K562 (cell line): ENCODE measurements around the gene TPK1. TPM values are rescaled to one million over a fixed set of nuclear protein-coding genes. Genes with fewer than 3 reads are reported as not detected.

Experiments
- ATAC-seq: fragments of 200-7000 bp; cut with Tn5 transposase; 3 replicates; pipeline ENCODE4 v1.9.1; 2020; ENCODE audit warnings: moderate library complexity
- BruUV-seq: library from RNA; stranded (reverse); fragments of 400-500 nt; replicated peaks from 2 replicates; lab custom pipeline; 2021; lab: Mats Ljungman, UMichigan
- CTCF ChIA-PET: fragments of 300-600 bp; formaldehyde crosslinking; extraction: SDS; loops from one replicate; lab custom pipeline; 2021; ENCODE audit warnings: low intra/inter-chr PET ratio; lab: Yijun Ruan, JAX
- POLR2A ChIA-PET: fragments of 300-600, 350-650 bp; sonication (Branson Sonifier 250); formaldehyde crosslinking; extraction: SDS; loops from one replicate; lab custom pipeline; 2021; ENCODE audit warnings: antibody characterized with exemption, inconsistent platforms; lab: Yijun Ruan, JAX
- DNase-seq, 4 experiments: peaks; one replicate each; pipeline versions ENCODE4 v3.0.0 to v3.0.0-alpha.2; 2011 to 2018; ENCODE audit warnings: low spot score in 3 of 4, mixed read lengths in 3 of 4; ENCODE audit errors: extremely low read depth in 1 of 4
- FAIRE-seq: peaks from 2 replicates; lab custom pipeline; 2011; peaks lifted over from hg19 to GRCh38; lab: Jason Lieb, UNC
- H2AFZ ChIP-seq: 2 replicates; pipeline ENCODE4 v1.6.0; 2011; ENCODE audit warnings: low read depth, low read length, control low read depth, inconsistent platforms
- H3K27ac ChIP-seq: fragments of 200-600 bp; 3 replicates; pipeline ENCODE4 v1.8.0; 2011; ENCODE audit warnings: low read depth, mild to moderate bottlenecking, control low read depth, inconsistent platforms, low read length, moderate library complexity, mixed read lengths; ENCODE audit errors: extremely low read depth
- H3K27me3 ChIP-seq, 2 experiments: fragments of 300-600 bp in 1 of 2; 2 replicates in 1 of 2; 3 replicates in 1 of 2; pipeline versions ENCODE4 v1.6.0 to v1.8.0; 2011; ENCODE audit warnings: inconsistent platforms in 2 of 2, low read length in 2 of 2, mild to moderate bottlenecking in 1 of 2, mixed read lengths in 1 of 2, moderate library complexity in 1 of 2; ENCODE audit not compliant: control insufficient read depth in 2 of 2, insufficient read depth in 2 of 2
- H3K36me3 ChIP-seq: fragments of 300-600 bp; 3 replicates; pipeline ENCODE4 v1.8.0; 2011; ENCODE audit warnings: mild to moderate bottlenecking, low read length, inconsistent platforms; ENCODE audit not compliant: control insufficient read depth, insufficient read depth
- H3K4me1 ChIP-seq, 2 experiments: fragments of 200-600 bp in 1 of 2; replicated peaks in 1 of 2; 2 replicates in 1 of 2; 3 replicates in 1 of 2; pipeline versions ENCODE4 v1.5.1 to v1.8.0; 2011; ENCODE audit warnings: inconsistent platforms in 2 of 2, low read length in 2 of 2, mild to moderate bottlenecking in 1 of 2, mixed read lengths in 1 of 2, moderate library complexity in 1 of 2; ENCODE audit not compliant: control insufficient read depth in 2 of 2, insufficient read depth in 2 of 2
- H3K4me2 ChIP-seq: 2 replicates; pipeline ENCODE4 v1.6.1; 2011; ENCODE audit warnings: low read length, control low read depth, inconsistent platforms, mixed read lengths; ENCODE audit not compliant: insufficient read depth
- H3K4me3 ChIP-seq: fragments of 200-600 bp; sonication (generic), shearing (Covaris generic); 2 replicates; pipeline ENCODE4 v1.5.1; 2016; ENCODE audit warnings: control low read depth, inconsistent platforms
- H3K79me2 ChIP-seq: fragments of 200-600 bp; 3 replicates; pipeline ENCODE4 v1.8.0; 2011; ENCODE audit warnings: low read length, inconsistent platforms; ENCODE audit not compliant: control insufficient read depth, insufficient read depth
- H3K9ac ChIP-seq, 2 experiments: 2 replicates each; pipeline versions ENCODE4 v1.6.0 to v1.6.1; 2011; ENCODE audit warnings: low read depth in 2 of 2, low read length in 2 of 2, control low read depth in 1 of 2, inconsistent platforms in 1 of 2, mild to moderate bottlenecking in 1 of 2, mixed read lengths in 1 of 2; ENCODE audit not compliant: insufficient read depth in 1 of 2
- H3K9me1 ChIP-seq: one replicate; pipeline ENCODE4 v1.6.0; 2011; ENCODE audit warnings: inconsistent platforms, mild to moderate bottlenecking, low read length, moderate library complexity; ENCODE audit not compliant: control insufficient read depth, insufficient read depth
- H3K9me3 ChIP-seq: replicated peaks from 2 replicates; pipeline ENCODE4 v1.5.1; 2011; ENCODE audit warnings: low read depth, low read length, inconsistent platforms; ENCODE audit not compliant: control insufficient read depth, insufficient read depth
- H4K20me1 ChIP-seq: replicated peaks from 2 replicates; pipeline ENCODE4 v1.6.1; 2011; ENCODE audit warnings: low read length, inconsistent platforms, mixed read lengths; ENCODE audit not compliant: control insufficient read depth, insufficient read depth
- CHCHD3 ChIP-seq: fragments of 250-450 bp; sonication (Bioruptor Pico); IDR thresholded peaks from 2 replicates; pipeline ENCODE4 v2.1.2; 2022; ENCODE audit warnings: mild to moderate bottlenecking
- CREB1 ChIP-seq, 2 experiments: sonication (generic) in 1 of 2; formaldehyde crosslinking in 1 of 2; IDR thresholded peaks; 2 replicates each; pipeline versions ENCODE4 v1.6.1 to v1.8.0; 2012 to 2022; ENCODE audit warnings: inconsistent platforms in 1 of 2, mild to moderate bottlenecking in 1 of 2, missing genetic modification reagents in 1 of 2, moderate library complexity in 1 of 2
- HDGF ChIP-seq: fragments of 450-650 bp; IDR thresholded peaks from 2 replicates; pipeline ENCODE4 v1.6.1; 2016
- NFIC ChIP-seq: fragments of 450-650 bp; IDR thresholded peaks from 2 replicates; pipeline ENCODE4 v1.6.1; 2017; ENCODE audit warnings: mild to moderate bottlenecking, inconsistent platforms
- PHB ChIP-seq: fragments of 250-450 bp; sonication (Bioruptor Pico); IDR thresholded peaks from 2 replicates; pipeline ENCODE4 v1.5.0; 2021
- PTBP1 ChIP-seq: fragments of 200-400 bp; formaldehyde crosslinking; IDR thresholded peaks from 2 replicates; pipeline ENCODE4 v1.6.1; 2017; ENCODE audit warnings: low read depth, low read length
- XRCC4 ChIP-seq: IDR thresholded peaks from one replicate; pipeline ENCODE4 v1.6.1; 2011; ENCODE audit not compliant: insufficient read depth, insufficient read length; ENCODE audit errors: extremely low read depth
- ZBTB5 ChIP-seq: fragments of 450-650 bp; IDR thresholded peaks from 2 replicates; pipeline ENCODE4 v1.6.1; 2017; ENCODE audit warnings: antibody characterized with exemption
- ZBTB8A ChIP-seq: fragments of 450-650 bp; IDR thresholded peaks from 2 replicates; pipeline ENCODE4 v1.6.1; 2018; ENCODE audit warnings: mild to moderate bottlenecking, moderate library complexity; ENCODE audit not compliant: partially characterized antibody
- ZNF41 ChIP-seq: fragments of 250-450 bp; sonication (Bioruptor Pico); conservative IDR thresholded peaks from 2 replicates; pipeline ENCODE4 v1.4.0; 2020; ENCODE audit warnings: mild to moderate bottlenecking
- ZNF584 ChIP-seq: fragments of 200-800 bp; sonication (Bioruptor generic); IDR thresholded peaks from 2 replicates; pipeline ENCODE4 v1.6.1; 2016; ENCODE audit warnings: low read depth, mild to moderate bottlenecking, missing genetic modification characterization, missing compliant biosample characterization
- WGBS: fragments of 100-300 bp; shearing (Covaris generic); methylation state at CpG from one replicate; pipeline ENCODE4 v1.1.6; 2016; ENCODE audit warnings: low coverage, mixed read lengths; ENCODE audit not compliant: insufficient coverage; ENCODE audit errors: missing lambda C conversion rate; 5-methylcytosine and 5-hydroxymethylcytosine counted together
- in situ Hi-C: fragments of 300-500 bp; cut with MboI; formaldehyde crosslinking; loops from 4 replicates; pipeline ENCODE4 v1.15.0; 2018; ENCODE audit warnings: inconsistent platforms, mixed read lengths
- intact Hi-C: fragments of 100-400 bp; cut with micrococcal nuclease; formaldehyde crosslinking; loops from 2 replicates; pipeline ENCODE4 v1.14.2; 2022
- polyA plus RNA-seq, 8 experiments: library from polyadenylated mRNA; depleted of rRNA in 4 of 8; stranded (reverse) in 5 of 8; unstranded in 3 of 8; fragments of >200 nt; fragmentation: Nextera tagmentation in 2 of 8; fragmentation: Illumina TruSeq in 1 of 8; extraction: Ambion mirVana in 2 of 8; extraction: Trizol in 1 of 8; gene quantifications; 2 replicates each; pipeline versions ENCODE4 v1.2.1 to v1.2.3, GENCODE V29; 2011 to 2014; ENCODE audit warnings: inconsistent platforms in 1 of 8, missing spikeins in 1 of 8
- total RNA-seq, 7 experiments: library from RNA; depleted of rRNA in 6 of 7; stranded (reverse); fragments of >200 nt in 6 of 7; fragmentation: Illumina TruSeq in 2 of 7; extraction: Trizol in 2 of 7; gene quantifications; 2 replicates each; pipeline versions ENCODE4 v1.2.1 to v1.2.3, GENCODE V29; 2011 to 2021; ENCODE audit warnings: low replicate concordance in 1 of 7

TPK1 gene
- total and polyA plus RNA-seq, 9 of the 15 experiments (the other 6 are each of a cell fraction or from before 2014, with no cell fraction given): 5.1 to 16.2 (median 9.2) TPM

- Histone ChIP-seq H3K9me3 (no peaks in the 10 kb centered on the region; the same call in 1 of the 2 replicates), H3K27ac (no peak overlapping the region), H3K4me3 (no peak overlapping the region), H3K27me3 (no peaks in the 10 kb centered on the region), H3K36me3 (no peaks in the 10 kb centered on the region), H3K79me2 (no peaks in the 10 kb centered on the region), H3K4me1 (no peaks in the 10 kb centered on the region), H2AFZ (no peak overlapping the region), H3K9ac (no peak overlapping the region), H3K4me2 (no peak overlapping the region), H3K9me1 (no peaks in the 10 kb centered on the region), H4K20me1 (no peaks in the 10 kb centered on the region)
- no TSS peak for BruUV-seq
- intact Hi-C loops (no loop called here), in situ Hi-C loops (no loop called here)
- TF ChIP-seq ZBTB5 (no peak), NFIC (peak; percentile 34; the same call in 1 of the 2 replicates), ZBTB8A (no peak)
- FAIRE-seq (no peak), ATAC-seq (no peak), DNase-seq (no peak)
- ChIA-PET CTCF (no interaction called here), POLR2A (no interaction called here)
- 3% methylated on average over 4 of the region's 4 CpGs for WGBS
Measured at GRCh38 chr7:144489504-144489903, 346.3 kb downstream of the TPK1 start.

- Histone ChIP-seq H3K9me1 (no peaks in the 10 kb centered on the region), H3K4me2 (no peak overlapping the region), H3K9me3 (no peaks in the 10 kb centered on the region; the same call in 1 of the 2 replicates), H3K4me1 (no peaks in the 10 kb centered on the region), H3K36me3 (no peaks in the 10 kb centered on the region), H3K27me3 (no peaks in the 10 kb centered on the region), H3K4me3 (no peak overlapping the region), H3K79me2 (no peaks in the 10 kb centered on the region), H2AFZ (no peak overlapping the region), H4K20me1 (no peaks in the 10 kb centered on the region), H3K27ac (no peak overlapping the region), H3K9ac (no peak overlapping the region)
- in situ Hi-C loops: no loop called here
- BruUV-seq: no TSS peak
- TF ChIP-seq PHB (CRISPR knock-in tag): no peak
- no peak for TF ChIP-seq XRCC4
- no peak for TF ChIP-seq ZNF584 (CRISPR knock-in tag)
- no peak for TF ChIP-seq CHCHD3 (CRISPR knock-in tag)
- no peak for TF ChIP-seq ZNF41
- no peak for TF ChIP-seq HDGF
- TF ChIP-seq PTBP1: no peak
- no peak for TF ChIP-seq CREB1 (IDR thresholded peaks at IDR 0.05)
- no peak for TF ChIP-seq CREB1 (CRISPR knock-in tag; IDR thresholded peaks at IDR 0.05)
- FAIRE-seq (no peak), ATAC-seq (no peak), DNase-seq (no peak)
- WGBS: 1% methylated on average over 4 of the region's 4 CpGs
- POLR2A ChIA-PET: no interaction called here
- intact Hi-C loops: no loop called here
- CTCF ChIA-PET: no interaction called here
Measured at GRCh38 chr7:144488977-144489376, 346.9 kb downstream of the TPK1 start.
